Breast epithelium (tissue), 3 donors: ENCODE data around the gene TRMT44.

Experiments
- POLR2A ChIP-seq: fragments of 450-650 bp; IDR thresholded peaks from one replicate; pipeline ENCODE4 v1.6.1; 2016; ENCODE audit warnings: antibody characterized with exemption, mild to moderate bottlenecking, moderate library complexity
- POLR2AphosphoS5 ChIP-seq, 3 donors: sonication (generic); formaldehyde crosslinking; IDR thresholded peaks; one replicate each; pipeline ENCODE4 v1.6.1; 2017; ENCODE audit warnings: antibody characterized with exemption in 3 of 3
- TF ChIP-seq, protein P1 (sequence below), 3 donors: fragments of 450-650 bp; IDR thresholded peaks; one replicate each; pipeline ENCODE4 v1.5.1; 2016 to 2017; ENCODE audit warnings: antibody characterized with exemption in 3 of 3, mild to moderate bottlenecking in 3 of 3, moderate library complexity in 3 of 3

DNA sequence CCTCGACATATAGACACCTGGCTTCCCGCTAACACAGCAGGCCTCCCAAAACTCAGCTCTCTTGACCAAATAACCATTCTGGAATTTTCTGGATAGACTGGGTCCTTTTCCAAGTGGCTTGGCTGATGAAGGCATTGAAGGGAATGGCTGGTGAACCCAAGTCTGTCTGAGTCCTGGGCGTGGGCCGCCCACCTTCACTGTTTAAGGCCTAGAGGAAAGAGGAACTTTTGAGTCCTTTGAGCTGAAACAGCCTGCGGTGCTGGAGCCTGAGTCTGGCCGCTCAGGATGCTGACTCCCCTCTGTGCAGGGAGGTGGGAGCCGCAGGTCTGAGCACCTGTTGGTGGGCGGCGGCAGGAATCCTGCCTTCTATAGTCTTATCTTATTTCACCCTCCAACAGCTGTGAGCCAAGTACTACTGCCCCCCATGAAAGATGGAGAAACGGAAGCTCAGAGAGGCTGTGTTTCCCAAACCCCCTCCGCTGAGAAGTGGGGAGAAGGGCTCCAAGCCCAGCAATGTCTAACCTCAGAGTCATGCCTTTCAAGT is 23.4 kb upstream of the TRMT44 start:
- TF ChIP-seq, protein P1, sequence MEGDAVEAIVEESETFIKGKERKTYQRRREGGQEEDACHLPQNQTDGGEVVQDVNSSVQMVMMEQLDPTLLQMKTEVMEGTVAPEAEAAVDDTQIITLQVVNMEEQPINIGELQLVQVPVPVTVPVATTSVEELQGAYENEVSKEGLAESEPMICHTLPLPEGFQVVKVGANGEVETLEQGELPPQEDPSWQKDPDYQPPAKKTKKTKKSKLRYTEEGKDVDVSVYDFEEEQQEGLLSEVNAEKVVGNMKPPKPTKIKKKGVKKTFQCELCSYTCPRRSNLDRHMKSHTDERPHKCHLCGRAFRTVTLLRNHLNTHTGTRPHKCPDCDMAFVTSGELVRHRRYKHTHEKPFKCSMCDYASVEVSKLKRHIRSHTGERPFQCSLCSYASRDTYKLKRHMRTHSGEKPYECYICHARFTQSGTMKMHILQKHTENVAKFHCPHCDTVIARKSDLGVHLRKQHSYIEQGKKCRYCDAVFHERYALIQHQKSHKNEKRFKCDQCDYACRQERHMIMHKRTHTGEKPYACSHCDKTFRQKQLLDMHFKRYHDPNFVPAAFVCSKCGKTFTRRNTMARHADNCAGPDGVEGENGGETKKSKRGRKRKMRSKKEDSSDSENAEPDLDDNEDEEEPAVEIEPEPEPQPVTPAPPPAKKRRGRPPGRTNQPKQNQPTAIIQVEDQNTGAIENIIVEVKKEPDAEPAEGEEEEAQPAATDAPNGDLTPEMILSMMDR (IDR thresholded peaks at IDR 0.05) = no peak
- TF ChIP-seq POLR2A (no peak), POLR2AphosphoS5 (IDR thresholded peaks at IDR 0.05) (no peak)
